SU-DHL-6 (cell line): ENCODE data around the gene PDZD7.

Experiments
- H2AFZ ChIP-seq: fragments of 200-600 bp; sonication (generic); 2 replicates; pipeline ENCODE4 v1.6.1; 2014; ENCODE audit warnings: low read depth, mild to moderate bottlenecking, moderate library complexity, mixed read lengths, antibody characterized with exemption, low read length; ENCODE audit not compliant: severe bottlenecking
- H3F3A ChIP-seq: fragments of 200-600 bp; shearing (Covaris generic); 2 replicates; pipeline ENCODE4 v1.6.0; 2016; ENCODE audit warnings: antibody characterized with exemption, mild to moderate bottlenecking; ENCODE audit not compliant: insufficient read depth
- H3K27ac ChIP-seq: fragments of 200-600 bp; sonication (generic); 2 replicates; pipeline ENCODE4 v1.5.1; 2016; ENCODE audit warnings: low read depth, mild to moderate bottlenecking, low read length, moderate library complexity, mixed read lengths
- H3K27me3 ChIP-seq: fragments of 200-600 bp; sonication (generic), shearing (Covaris generic); 2 replicates; pipeline ENCODE4 v1.6.0; 2014; ENCODE audit warnings: mild to moderate bottlenecking, low read length
- H3K36me3 ChIP-seq: fragments of 200-600 bp; sonication (generic); 2 replicates; pipeline ENCODE4 v1.6.1; 2014; ENCODE audit warnings: mild to moderate bottlenecking, low read length, mixed read lengths
- H3K4me2 ChIP-seq: fragments of 300-600, 200-600 bp; shearing (Covaris generic), sonication (generic); 2 replicates; pipeline ENCODE4 v1.6.0; 2014; ENCODE audit warnings: low read length, low read depth, mild to moderate bottlenecking; ENCODE audit not compliant: poor library complexity, severe bottlenecking
- H3K4me3 ChIP-seq: fragments of 200-600 bp; sonication (generic); 2 replicates; pipeline ENCODE4 v1.5.1; 2014; ENCODE audit warnings: antibody characterized with exemption, low read length, mild to moderate bottlenecking, mixed read lengths; ENCODE audit not compliant: insufficient read depth, poor library complexity, severe bottlenecking
- H3K79me2 ChIP-seq: fragments of 200-600 bp; sonication (generic); 2 replicates; pipeline ENCODE4 v1.6.1; 2014; ENCODE audit warnings: mild to moderate bottlenecking, low read length, moderate library complexity; ENCODE audit not compliant: insufficient read depth
- H3K9ac ChIP-seq: fragments of 200-600 bp; sonication (generic); 2 replicates; pipeline ENCODE4 v1.7.0; 2014; ENCODE audit warnings: mild to moderate bottlenecking, low read length
- H3K9me2 ChIP-seq: fragments of 200-600 bp; sonication (generic); replicated peaks from 2 replicates; pipeline ENCODE4 v1.6.1; 2014; ENCODE audit warnings: low read length; ENCODE audit not compliant: insufficient read depth
- H3K9me3 ChIP-seq: fragments of 200-600 bp; sonication (generic); 2 replicates; pipeline ENCODE4 v1.6.1; 2014; ENCODE audit warnings: low read length, mixed read lengths; ENCODE audit not compliant: insufficient read depth
- H4K20me1 ChIP-seq: fragments of 200-600 bp; sonication (generic); 2 replicates; pipeline ENCODE4 v1.6.1; 2014; ENCODE audit warnings: low read depth, mild to moderate bottlenecking, antibody characterized with exemption, low read length, moderate library complexity, mixed read lengths
- EZH2phosphoT487 ChIP-seq: fragments of 200-600 bp; sonication (generic), shearing (Covaris generic); conservative IDR thresholded peaks from 2 replicates; pipeline ENCODE4 v1.6.1; 2018; ENCODE audit warnings: mild to moderate bottlenecking, antibody characterized with exemption, low read length, moderate library complexity, mixed read lengths
- TF ChIP-seq, protein P1 (sequence below): fragments of 200-600 bp; sonication (generic); IDR thresholded peaks from one replicate; pipeline ENCODE4 v1.5.1; 2017; ENCODE audit warnings: antibody characterized with exemption, mild to moderate bottlenecking, low read length, moderate library complexity; ENCODE audit not compliant: insufficient read depth, poor library complexity, severe bottlenecking

PDZD7 gene

DNA sequence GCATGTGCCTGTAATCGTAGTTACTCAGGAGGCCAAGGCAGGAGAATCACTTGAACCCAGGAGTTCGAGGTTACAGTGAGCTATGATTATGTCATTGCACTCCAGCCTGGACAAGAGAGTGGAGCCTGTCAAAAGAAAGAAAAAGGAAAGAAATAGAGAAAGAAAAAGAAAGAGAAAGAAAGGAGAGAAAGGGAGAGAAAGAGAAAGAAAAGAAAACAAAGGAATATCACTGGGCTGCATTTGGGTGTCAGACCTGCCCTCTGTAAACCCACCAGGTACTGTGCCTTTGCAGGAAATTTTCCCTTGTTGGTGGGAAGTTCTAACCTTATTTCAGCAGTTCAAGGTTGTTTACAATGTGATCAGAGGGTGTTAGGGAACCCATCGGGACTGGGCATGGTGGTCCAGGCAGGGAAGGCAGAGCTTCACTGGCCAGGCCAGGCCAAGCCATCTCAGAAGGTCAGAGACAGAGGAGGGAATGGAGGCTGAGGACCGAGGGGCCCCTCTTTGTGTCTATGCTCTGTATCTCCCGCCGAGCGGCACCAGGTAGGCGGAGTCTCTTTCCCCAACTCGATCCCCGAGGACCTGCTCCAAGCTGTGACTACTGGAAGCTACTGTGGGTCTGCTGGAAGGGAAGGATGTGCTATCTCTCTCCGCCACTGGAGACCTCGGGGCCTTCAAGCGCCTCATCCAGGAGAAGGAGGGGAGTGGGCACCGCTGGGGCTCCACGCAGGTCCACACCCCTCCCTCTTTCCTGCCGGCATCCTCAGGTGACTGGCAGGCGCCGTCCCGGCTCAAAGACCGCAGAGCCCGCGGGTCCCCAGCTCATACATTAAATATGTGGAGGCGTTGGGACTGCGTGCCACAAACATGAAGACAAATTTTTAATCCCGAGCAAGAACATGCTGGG, 15.7 kb upstream of the PDZD7 start:
- no peak overlapping the region for H3K4me2 ChIP-seq
- no peaks in the 10 kb centered on the region for H3K36me3 ChIP-seq

DNA sequence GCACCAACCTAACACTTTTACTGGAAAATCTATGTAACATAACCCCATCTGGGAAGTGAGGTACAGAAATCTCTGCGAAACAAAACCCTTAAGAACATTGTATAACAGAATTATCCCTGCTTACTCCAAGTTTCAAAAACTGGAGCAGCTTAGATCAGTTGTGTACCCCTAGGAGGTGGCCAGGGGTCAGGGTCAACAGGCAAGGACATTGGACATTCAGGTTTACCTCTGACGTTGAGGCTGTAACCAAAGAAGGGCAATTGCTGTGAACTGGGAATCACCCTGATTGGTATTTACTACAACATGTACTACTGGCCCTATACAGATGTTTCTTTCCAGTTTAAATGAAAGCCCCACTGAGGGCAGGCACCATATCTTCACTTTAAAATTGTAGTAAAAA, 13.2 kb upstream of the PDZD7 start:
- H2AFZ ChIP-seq = no peak overlapping the region
- no peaks in the 10 kb centered on the region for H3K9me3 ChIP-seq
- no peak overlapping the region for H3K27ac ChIP-seq
- no peak overlapping the region for H3K9ac ChIP-seq
- H3K36me3 ChIP-seq = no peaks in the 10 kb centered on the region
- TF ChIP-seq, protein P1, sequence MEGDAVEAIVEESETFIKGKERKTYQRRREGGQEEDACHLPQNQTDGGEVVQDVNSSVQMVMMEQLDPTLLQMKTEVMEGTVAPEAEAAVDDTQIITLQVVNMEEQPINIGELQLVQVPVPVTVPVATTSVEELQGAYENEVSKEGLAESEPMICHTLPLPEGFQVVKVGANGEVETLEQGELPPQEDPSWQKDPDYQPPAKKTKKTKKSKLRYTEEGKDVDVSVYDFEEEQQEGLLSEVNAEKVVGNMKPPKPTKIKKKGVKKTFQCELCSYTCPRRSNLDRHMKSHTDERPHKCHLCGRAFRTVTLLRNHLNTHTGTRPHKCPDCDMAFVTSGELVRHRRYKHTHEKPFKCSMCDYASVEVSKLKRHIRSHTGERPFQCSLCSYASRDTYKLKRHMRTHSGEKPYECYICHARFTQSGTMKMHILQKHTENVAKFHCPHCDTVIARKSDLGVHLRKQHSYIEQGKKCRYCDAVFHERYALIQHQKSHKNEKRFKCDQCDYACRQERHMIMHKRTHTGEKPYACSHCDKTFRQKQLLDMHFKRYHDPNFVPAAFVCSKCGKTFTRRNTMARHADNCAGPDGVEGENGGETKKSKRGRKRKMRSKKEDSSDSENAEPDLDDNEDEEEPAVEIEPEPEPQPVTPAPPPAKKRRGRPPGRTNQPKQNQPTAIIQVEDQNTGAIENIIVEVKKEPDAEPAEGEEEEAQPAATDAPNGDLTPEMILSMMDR = no peak
- TF ChIP-seq EZH2phosphoT487 = no peak
- no peak overlapping the region for H3K4me3 ChIP-seq
- H3K4me2 ChIP-seq = no peak overlapping the region
- H3F3A ChIP-seq = peaks cover 11% of the 10 kb centered on the region
- H4K20me1 ChIP-seq = no peaks in the 10 kb centered on the region
- H3K9me2 ChIP-seq = no peaks in the 10 kb centered on the region
- H3K79me2 ChIP-seq = no peaks in the 10 kb centered on the region
- no peaks in the 10 kb centered on the region for H3K27me3 ChIP-seq

More for the DNA sequence above, 15.7 kb upstream of the PDZD7 start:
- no peaks in the 10 kb centered on the region for H3K79me2 ChIP-seq
- no peak overlapping the region for H3K4me3 ChIP-seq
- H3K27me3 ChIP-seq = no peaks in the 10 kb centered on the region
- H3K27ac ChIP-seq = no peak overlapping the region
- TF ChIP-seq, protein P1 = no peak
- no peak for TF ChIP-seq EZH2phosphoT487
- no peaks in the 10 kb centered on the region for H4K20me1 ChIP-seq
- H3K9me2 ChIP-seq = no peaks in the 10 kb centered on the region
- H3K9me3 ChIP-seq = no peaks in the 10 kb centered on the region
- H3K9ac ChIP-seq = no peak overlapping the region
- peaks cover 8% of the 10 kb centered on the region for H3F3A ChIP-seq
- no peak overlapping the region for H2AFZ ChIP-seq

DNA sequence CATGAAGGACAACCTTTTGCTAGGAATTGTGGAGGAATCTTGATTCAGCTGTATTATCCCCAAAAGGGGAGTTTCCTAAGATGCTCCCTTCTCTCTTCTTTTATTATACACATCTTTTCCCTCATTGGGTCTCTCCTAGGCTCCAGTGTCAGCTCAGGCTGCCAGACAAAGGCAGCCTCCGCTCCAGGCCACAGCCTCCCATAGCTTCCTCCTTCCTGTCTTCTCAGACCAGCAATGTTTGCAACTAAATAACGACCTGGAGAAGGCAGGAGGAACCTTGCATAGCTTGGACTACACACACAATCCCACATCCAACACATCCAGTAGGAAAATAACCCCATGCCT, 12.4 kb upstream of the PDZD7 start:
- Histone ChIP-seq H4K20me1 (no peaks in the 10 kb centered on the region), H3K4me2 (peak overlapping the region; percentile 62), H3K27ac (no peak overlapping the region), H3K9me2 (no peaks in the 10 kb centered on the region), H3K9ac (peak overlapping the region; percentile 46), H3K79me2 (no peaks in the 10 kb centered on the region), H3K4me3 (peak overlapping the region; percentile 48), H3K9me3 (no peaks in the 10 kb centered on the region), H3K27me3 (no peaks in the 10 kb centered on the region), H3F3A (peaks cover 11% of the 10 kb centered on the region), H2AFZ (peak overlapping the region; percentile 89), H3K36me3 (no peaks in the 10 kb centered on the region)
- no peak for TF ChIP-seq EZH2phosphoT487
- TF ChIP-seq, protein P1 = no peak
